Germinal center (tissue), 1 donor: ENCODE results near the gene ZNF22.

Experiments
- DNase-seq: peaks from one replicate; pipeline ENCODE4 v3.0.0; 2012; ENCODE audit warnings: mixed read lengths, low spot score

The ZNF22 gene

DNA sequence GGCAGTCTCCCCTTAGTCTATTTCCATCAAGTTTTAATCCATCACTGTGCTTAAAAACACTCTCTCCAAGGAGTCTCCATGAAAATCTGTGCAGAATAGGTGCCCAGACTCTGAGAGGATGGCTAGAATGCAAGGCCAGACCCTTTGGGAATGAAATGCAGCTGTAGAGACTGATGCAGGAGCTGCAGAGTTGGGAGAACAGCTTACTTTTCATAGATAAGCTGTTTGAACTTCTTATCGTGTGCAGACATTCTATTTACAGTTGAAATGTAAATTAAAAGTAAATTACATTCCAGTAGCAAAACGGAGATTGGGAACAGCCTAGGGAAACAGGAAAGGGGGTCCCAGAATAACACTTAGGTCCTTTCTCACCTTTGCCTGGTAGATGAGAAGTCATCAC is 14.9 kb downstream of the ZNF22 start:
- DNase-seq, result no peak

GRCh38 chr10:45023426-45023825 is 22.7 kb downstream of the ZNF22 start:
- DNase-seq, result no peak

DNA sequence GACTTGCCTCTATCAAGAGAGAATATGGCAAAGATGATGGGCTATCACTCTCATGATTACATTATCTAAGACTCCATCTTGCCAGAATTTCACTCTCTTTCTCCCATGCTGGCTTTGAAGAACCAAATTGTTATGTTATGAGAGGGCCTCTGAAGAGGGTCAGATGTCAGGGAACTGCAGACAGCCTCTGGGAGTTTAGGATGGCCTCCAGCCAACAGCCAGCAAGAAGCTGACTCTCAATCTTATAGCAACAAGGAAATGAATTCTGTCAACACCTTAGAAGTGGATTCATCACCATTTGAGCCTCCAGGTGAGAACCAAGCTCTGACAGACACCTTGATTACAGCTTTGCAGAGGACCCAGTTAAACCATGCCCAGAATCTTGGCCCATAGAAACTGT is 33.6 kb downstream of the ZNF22 start:
- no peak for DNase-seq

DNA sequence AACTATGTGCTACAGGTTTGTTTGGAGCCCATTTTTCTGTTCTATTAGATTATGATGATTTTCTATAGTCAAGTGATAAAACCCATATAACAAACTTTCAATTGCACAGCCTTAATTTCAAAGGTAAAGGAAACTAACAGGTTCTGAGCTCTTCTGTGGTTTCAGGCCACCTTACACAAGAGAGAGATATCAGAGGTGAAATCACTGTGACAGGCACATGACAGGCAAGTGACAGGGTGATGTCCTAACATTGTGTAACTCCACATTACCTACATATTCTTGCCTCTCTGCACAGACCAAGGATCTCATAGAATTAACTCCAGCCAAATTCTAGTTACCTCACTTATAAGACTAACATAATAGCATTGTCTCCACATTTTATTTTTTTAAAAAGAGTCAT is 35.0 kb downstream of the ZNF22 start:
- no peak for DNase-seq

GRCh38 chr10:45040921-45041542 is 40.3 kb downstream of the ZNF22 start:
- no peak for DNase-seq

- no peak for DNase-seq
Observed at GRCh38 chr10:45044290-45044689, 43.6 kb downstream of the ZNF22 start.

DNA sequence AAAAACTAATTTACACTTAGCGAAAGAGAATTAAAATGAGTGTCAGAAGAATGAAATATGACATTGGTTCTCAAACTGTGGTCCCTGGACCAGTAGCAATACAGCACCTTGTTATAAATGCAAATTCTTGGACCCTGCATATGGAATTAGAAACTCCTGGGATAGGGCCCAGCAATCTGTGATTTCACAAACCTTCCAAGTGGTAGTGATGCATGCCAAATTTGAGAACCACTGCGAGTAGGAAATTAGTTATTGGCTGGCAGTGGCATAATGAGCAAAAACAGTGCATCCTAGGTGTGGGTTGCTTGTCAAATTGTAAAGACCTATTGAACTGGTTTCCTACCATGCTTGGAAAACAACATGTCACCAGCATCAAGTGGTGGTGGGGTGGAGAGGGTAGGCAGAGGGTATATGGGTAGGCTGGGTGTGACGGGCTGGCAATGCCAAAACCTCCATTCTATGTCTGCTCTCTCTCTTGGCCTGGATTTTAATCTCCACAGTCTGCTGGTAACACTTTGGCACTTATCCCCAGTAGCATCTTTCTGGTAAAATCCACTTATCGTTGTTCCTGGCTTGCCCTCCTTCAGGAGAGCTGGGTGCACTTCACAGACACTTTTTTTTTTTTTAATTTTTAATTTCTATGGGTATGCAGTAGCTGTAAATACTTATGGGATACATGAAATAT is 50.0 kb downstream of the ZNF22 start:
- DNase-seq, result no peak

- no peak for DNase-seq
Observed at GRCh38 chr10:45052700-45053099, 52.0 kb downstream of the ZNF22 start.

GRCh38 chr10:45053569-45054100 is 52.9 kb downstream of the ZNF22 start:
- no peak for DNase-seq
